ENCODE data around the gene ORC5.

DNA sequence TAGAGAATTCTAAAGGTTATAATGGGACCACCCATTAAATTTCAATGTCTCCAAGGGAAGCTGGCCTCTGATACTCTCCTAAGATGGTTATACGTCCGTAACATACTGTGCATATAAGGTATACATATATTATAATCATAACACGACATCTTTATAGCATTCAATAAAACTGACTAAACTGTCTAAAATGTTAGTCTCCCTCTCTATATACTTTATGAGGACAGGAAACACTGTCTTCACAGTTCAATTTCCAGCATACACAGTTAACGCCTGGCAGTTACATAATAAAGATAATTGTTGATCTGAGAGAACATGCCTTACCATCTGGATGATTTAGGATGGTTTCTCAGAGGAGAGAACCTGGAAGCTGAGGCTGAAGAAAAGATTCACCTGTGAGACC, 1.2 kb upstream of the ORC5 start:
- TF ChIP-seq, protein P1, sequence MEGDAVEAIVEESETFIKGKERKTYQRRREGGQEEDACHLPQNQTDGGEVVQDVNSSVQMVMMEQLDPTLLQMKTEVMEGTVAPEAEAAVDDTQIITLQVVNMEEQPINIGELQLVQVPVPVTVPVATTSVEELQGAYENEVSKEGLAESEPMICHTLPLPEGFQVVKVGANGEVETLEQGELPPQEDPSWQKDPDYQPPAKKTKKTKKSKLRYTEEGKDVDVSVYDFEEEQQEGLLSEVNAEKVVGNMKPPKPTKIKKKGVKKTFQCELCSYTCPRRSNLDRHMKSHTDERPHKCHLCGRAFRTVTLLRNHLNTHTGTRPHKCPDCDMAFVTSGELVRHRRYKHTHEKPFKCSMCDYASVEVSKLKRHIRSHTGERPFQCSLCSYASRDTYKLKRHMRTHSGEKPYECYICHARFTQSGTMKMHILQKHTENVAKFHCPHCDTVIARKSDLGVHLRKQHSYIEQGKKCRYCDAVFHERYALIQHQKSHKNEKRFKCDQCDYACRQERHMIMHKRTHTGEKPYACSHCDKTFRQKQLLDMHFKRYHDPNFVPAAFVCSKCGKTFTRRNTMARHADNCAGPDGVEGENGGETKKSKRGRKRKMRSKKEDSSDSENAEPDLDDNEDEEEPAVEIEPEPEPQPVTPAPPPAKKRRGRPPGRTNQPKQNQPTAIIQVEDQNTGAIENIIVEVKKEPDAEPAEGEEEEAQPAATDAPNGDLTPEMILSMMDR (IDR thresholded peaks at IDR 0.05) = no peak
- TF ChIP-seq POLR2A (IDR thresholded peaks at IDR 0.05) (no peak), POLR2AphosphoS5 (IDR thresholded peaks at IDR 0.05) (no peak), EP300 (IDR thresholded peaks at IDR 0.05) (no peak)

Data from suprapubic skin (tissue), 4 donors.